Neural progenitor cell (in vitro differentiated cells): ENCODE data around the gene TREM2. TPM values are rescaled to one million over a fixed set of nuclear protein-coding genes. Genes with fewer than 3 reads are reported as not detected.
"Not testable (repeated sequence)": the region's sequence is repeated elsewhere in the genome, so short reads cannot be mapped to it uniquely, and the experiment has no call there.

Experiments
- DNase-seq: peaks from one replicate; pipeline ENCODE4 v3.0.0-alpha.2; 2016; ENCODE audit warnings: low spot score
- H2AFZ ChIP-seq: fragments of 200-600 bp; sonication (generic); replicated peaks from 2 replicates; pipeline ENCODE4 v1.6.1; 2016; ENCODE audit warnings: antibody characterized with exemption
- H3F3A ChIP-seq: fragments of 200-600 bp; sonication (generic); 2 replicates; pipeline ENCODE4 v1.6.1; 2016; ENCODE audit warnings: antibody characterized with exemption, low read depth
- H3K27ac ChIP-seq: fragments of 200-600 bp; sonication (generic); 2 replicates; pipeline ENCODE4 v1.5.1; 2016; ENCODE audit warnings: mild to moderate bottlenecking
- H3K27me3 ChIP-seq: fragments of 200-600 bp; sonication (generic); 2 replicates; pipeline ENCODE4 v1.6.1; 2016; ENCODE audit warnings: mild to moderate bottlenecking, moderate library complexity
- H3K36me3 ChIP-seq: fragments of 200-600 bp; sonication (generic); 2 replicates; pipeline ENCODE4 v1.5.1; 2016
- H3K4me1 ChIP-seq: fragments of 200-600 bp; sonication (generic); 2 replicates; pipeline ENCODE4 v1.6.1; 2016; ENCODE audit warnings: mixed run types
- H3K4me2 ChIP-seq: fragments of 200-600 bp; sonication (generic); 2 replicates; pipeline ENCODE4 v1.6.1; 2016
- H3K4me3 ChIP-seq: fragments of 200-600 bp; sonication (generic); 2 replicates; pipeline ENCODE4 v1.5.1; 2016
- H3K79me2 ChIP-seq: fragments of 200-600 bp; sonication (generic); 2 replicates; pipeline ENCODE4 v1.6.1; 2016; ENCODE audit warnings: low read depth
- H3K9ac ChIP-seq: fragments of 200-600 bp; sonication (generic); 2 replicates; pipeline ENCODE4 v1.6.1; 2016
- H3K9me3 ChIP-seq: fragments of 200-600 bp; sonication (generic); 2 replicates; pipeline ENCODE4 v1.5.1; 2016; ENCODE audit warnings: low read depth
- H4K20me1 ChIP-seq: fragments of 200-600 bp; sonication (generic); 2 replicates; pipeline ENCODE4 v1.6.1; 2016; ENCODE audit warnings: low read depth
- H3K27ac Mint-ChIP-seq: 3 replicates; pipeline ENCODE4 v1.8.0; 2021; ENCODE audit warnings: mixed read lengths
- H3K27me3 Mint-ChIP-seq: 2 replicates; pipeline ENCODE4 v1.8.0; 2022; ENCODE audit warnings: low read depth, mild to moderate bottlenecking, inconsistent platforms, moderate library complexity, mixed read lengths; ENCODE audit not compliant: insufficient read depth
- H3K36me3 Mint-ChIP-seq: 3 replicates; pipeline ENCODE4 v1.8.0; 2021; ENCODE audit warnings: mixed read lengths
- H3K4me1 Mint-ChIP-seq: 3 replicates; pipeline ENCODE4 v1.8.0; 2021; ENCODE audit warnings: mixed read lengths
- H3K4me3 Mint-ChIP-seq: 3 replicates; pipeline ENCODE4 v1.8.0; 2021; ENCODE audit warnings: mild to moderate bottlenecking, moderate library complexity, mixed read lengths
- H3K9me3 Mint-ChIP-seq: 3 replicates; pipeline ENCODE4 v1.8.0; 2020; ENCODE audit warnings: mixed read lengths
- EZH2 ChIP-seq: fragments of 200-600 bp; sonication (generic); IDR thresholded peaks from 2 replicates; pipeline ENCODE4 v1.6.1; 2017; ENCODE audit warnings: antibody characterized with exemption, mild to moderate bottlenecking, moderate library complexity
- EZH2phosphoT487 ChIP-seq: fragments of 200-600 bp; sonication (generic); IDR thresholded peaks from 2 replicates; pipeline ENCODE4 v1.6.1; 2017; ENCODE audit warnings: antibody characterized with exemption
- total RNA-seq: library from RNA; depleted of rRNA; stranded (reverse); fragments of >200 nt; gene quantifications from 2 replicates; pipeline ENCODE4 v1.2.3, GENCODE V29; 2015; ENCODE audit warnings: low replicate concordance
- TF ChIP-seq, protein P1 (sequence below): fragments of 200-600 bp; sonication (generic); IDR thresholded peaks from 2 replicates; pipeline ENCODE4 v1.5.1; 2017; ENCODE audit warnings: antibody characterized with exemption, mild to moderate bottlenecking

TREM2 gene
- total RNA-seq, 1 donor from 2014 or later: not detected

DNA sequence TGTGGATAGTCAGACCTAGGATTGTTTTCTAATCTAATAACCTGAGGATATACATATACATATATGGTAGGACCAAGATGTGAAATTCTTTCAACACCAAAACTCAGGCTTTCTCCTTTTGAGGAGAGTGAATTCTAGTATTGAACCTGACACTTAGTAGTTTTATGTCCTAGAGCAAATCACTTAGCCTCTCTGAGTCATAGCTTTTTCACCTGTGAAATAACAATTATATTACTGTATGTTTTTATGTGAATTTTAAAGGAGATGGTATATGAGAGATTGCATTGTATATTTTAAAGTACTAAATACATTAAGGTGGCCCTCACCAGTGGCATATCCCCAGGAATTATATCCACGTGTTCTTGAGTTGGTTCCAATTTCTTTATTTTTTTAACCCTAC lies 43.4 kb downstream of the TREM2 start:
- no peaks in the 10 kb centered on the region for H3K4me1 Mint-ChIP-seq

DNA sequence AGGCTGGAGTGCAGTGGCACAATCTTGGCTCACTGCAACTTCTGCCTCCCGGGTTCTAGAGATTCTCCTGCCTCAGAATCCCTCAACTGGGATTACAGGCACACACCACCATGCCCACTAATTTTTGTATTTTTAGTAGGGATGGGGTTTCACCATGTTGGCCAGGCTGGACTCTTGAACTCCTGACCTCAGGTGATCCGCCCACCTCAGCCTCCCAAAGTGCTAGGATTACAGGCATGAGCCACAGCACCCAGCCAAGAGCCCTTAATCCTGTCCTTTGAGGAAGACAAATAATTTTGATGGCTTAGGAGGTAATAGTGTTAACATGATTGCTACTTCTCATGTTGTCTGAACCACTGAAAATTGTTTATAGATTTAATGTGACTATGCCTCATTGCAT lies 47.9 kb downstream of the TREM2 start:
- H3K9ac ChIP-seq, H3K27ac Mint-ChIP-seq, H3K4me1 ChIP-seq, H3K4me2 ChIP-seq, H3K9me3 Mint-ChIP-seq, H3K4me3 Mint-ChIP-seq, H3K9me3 ChIP-seq, H4K20me1 ChIP-seq, H3K36me3 Mint-ChIP-seq, H2AFZ ChIP-seq, H3K36me3 ChIP-seq, H3F3A ChIP-seq, H3K27ac ChIP-seq, H3K27me3 Mint-ChIP-seq, H3K4me1 Mint-ChIP-seq, H3K4me3 ChIP-seq, H3K27me3 ChIP-seq, DNase-seq, H3K79me2 ChIP-seq: not testable (repeated sequence)

More for the DNA sequence above, 43.4 kb downstream of the TREM2 start:
- no peaks in the 10 kb centered on the region for H3K9me3 Mint-ChIP-seq
- no peaks in the 10 kb centered on the region for H4K20me1 ChIP-seq
- no peaks in the 10 kb centered on the region for H3K9me3 ChIP-seq
- H3K27me3 Mint-ChIP-seq: peaks cover 4% of the 10 kb centered on the region
- no peaks in the 10 kb centered on the region for H3K79me2 ChIP-seq
- no peak overlapping the region for H3K4me3 Mint-ChIP-seq
- TF ChIP-seq, protein P1, sequence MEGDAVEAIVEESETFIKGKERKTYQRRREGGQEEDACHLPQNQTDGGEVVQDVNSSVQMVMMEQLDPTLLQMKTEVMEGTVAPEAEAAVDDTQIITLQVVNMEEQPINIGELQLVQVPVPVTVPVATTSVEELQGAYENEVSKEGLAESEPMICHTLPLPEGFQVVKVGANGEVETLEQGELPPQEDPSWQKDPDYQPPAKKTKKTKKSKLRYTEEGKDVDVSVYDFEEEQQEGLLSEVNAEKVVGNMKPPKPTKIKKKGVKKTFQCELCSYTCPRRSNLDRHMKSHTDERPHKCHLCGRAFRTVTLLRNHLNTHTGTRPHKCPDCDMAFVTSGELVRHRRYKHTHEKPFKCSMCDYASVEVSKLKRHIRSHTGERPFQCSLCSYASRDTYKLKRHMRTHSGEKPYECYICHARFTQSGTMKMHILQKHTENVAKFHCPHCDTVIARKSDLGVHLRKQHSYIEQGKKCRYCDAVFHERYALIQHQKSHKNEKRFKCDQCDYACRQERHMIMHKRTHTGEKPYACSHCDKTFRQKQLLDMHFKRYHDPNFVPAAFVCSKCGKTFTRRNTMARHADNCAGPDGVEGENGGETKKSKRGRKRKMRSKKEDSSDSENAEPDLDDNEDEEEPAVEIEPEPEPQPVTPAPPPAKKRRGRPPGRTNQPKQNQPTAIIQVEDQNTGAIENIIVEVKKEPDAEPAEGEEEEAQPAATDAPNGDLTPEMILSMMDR: no peak
- TF ChIP-seq EZH2phosphoT487 (no peak), EZH2 (no peak)
- H3K4me3 ChIP-seq: no peak overlapping the region
- H3K9ac ChIP-seq: no peak overlapping the region
- H3K36me3 ChIP-seq: no peaks in the 10 kb centered on the region
- H3K27ac Mint-ChIP-seq: no peak overlapping the region
- H3K27ac ChIP-seq: no peak overlapping the region
- H3F3A ChIP-seq: no peaks in the 10 kb centered on the region
- no peak for DNase-seq
- H2AFZ ChIP-seq: no peak overlapping the region
- no peak overlapping the region for H3K4me2 ChIP-seq
- H3K27me3 ChIP-seq: no peaks in the 10 kb centered on the region
- peaks cover 2% of the 10 kb centered on the region for H3K36me3 Mint-ChIP-seq
- peaks cover 7% of the 10 kb centered on the region for H3K4me1 ChIP-seq

GRCh38 chr6:41111017-41111416 lies 51.9 kb downstream of the TREM2 start:
- Histone ChIP-seq H3K4me1 (no peaks in the 10 kb centered on the region), H3K27ac (no peak overlapping the region), H3K79me2 (no peaks in the 10 kb centered on the region), H3K4me2 (no peak overlapping the region), H3K4me3 (no peak overlapping the region), H3K9me3 (no peaks in the 10 kb centered on the region), H3K27me3 (no peaks in the 10 kb centered on the region), H3K36me3 (no peaks in the 10 kb centered on the region), H2AFZ (no peak overlapping the region), H3F3A (no peaks in the 10 kb centered on the region), H3K9ac (no peak overlapping the region), H4K20me1 (no peaks in the 10 kb centered on the region)
- no peaks in the 10 kb centered on the region for H3K4me1 Mint-ChIP-seq
- H3K9me3 Mint-ChIP-seq: no peaks in the 10 kb centered on the region
- peaks cover 2% of the 10 kb centered on the region for H3K27me3 Mint-ChIP-seq
- no peak overlapping the region for H3K4me3 Mint-ChIP-seq
- TF ChIP-seq EZH2phosphoT487 (no peak), EZH2 (no peak)
- TF ChIP-seq, protein P1: no peak
- DNase-seq: no peak
- H3K36me3 Mint-ChIP-seq: no peaks in the 10 kb centered on the region
- no peak overlapping the region for H3K27ac Mint-ChIP-seq

Other genes starting within 250 kb of the TREM2 start
- gene UNC5CL, start 123.9 kb downstream of the TREM2 start, total RNA-seq: 2.2 and 5.0 TPM in 2 replicates
- gene TSPO2, start 120.6 kb downstream of the TREM2 start, total RNA-seq: not detected in 2 replicates
- 0.46 TPM in 1 of 2 replicates, not detected in the other for gene APOBEC2, start 109.9 kb downstream of the TREM2 start, total RNA-seq
- 41.9 and 67.9 TPM in 2 replicates for gene OARD1, start 90.8 kb downstream of the TREM2 start, total RNA-seq
- 34.8 and 47.9 TPM in 2 replicates for gene NFYA, start 90.1 kb downstream of the TREM2 start, total RNA-seq
- not detected in 2 replicates for gene TREML1, start 8.8 kb downstream of the TREM2 start, total RNA-seq
- gene TREML2, start 38.0 kb upstream of the TREM2 start, total RNA-seq: not detected in 2 replicates
- gene TREML4, start 65.2 kb upstream of the TREM2 start, total RNA-seq: not detected in 2 replicates
- not detected in 2 replicates for gene TREM1, start 123.6 kb upstream of the TREM2 start, total RNA-seq
- not detected in 2 replicates for gene NCR2, start 172.5 kb upstream of the TREM2 start, total RNA-seq